ENCODE measurements around the gene VIP. TPM values are rescaled to one million over a fixed set of nuclear protein-coding genes. Genes with fewer than 3 reads are reported as not detected.
A peak's percentile ranks its signal among the peaks of the same experiment; 100 is the strongest.

VIP gene
- total RNA-seq, 1 experiment from 2014 or later, result not detected

- BruUV-seq (replicated peaks), result no TSS peak
- intact Hi-C loops (cut with micrococcal nuclease), result no loop called here
- no peaks in the 10 kb centered on the region for H3K4me1 Mint-ChIP-seq (ENCODE audit: insufficient read depth, unreplicated experiment)
- peaks cover 8% of the 10 kb centered on the region for H3K9me3 Mint-ChIP-seq (ENCODE audit: unreplicated experiment)
- DNase-seq (ENCODE audit: unreplicated experiment), result no peak
- H3K4me3 Mint-ChIP-seq (ENCODE audit: unreplicated experiment), result no peak overlapping the region
- TF ChIP-seq CTCF (IDR thresholded peaks at IDR 0.05; ENCODE audit: unreplicated experiment), result no peak
- H3K27ac Mint-ChIP-seq (ENCODE audit: low read depth, unreplicated experiment), result no peak overlapping the region
- H3K27me3 Mint-ChIP-seq (ENCODE audit: insufficient read depth, unreplicated experiment), result peaks cover 13% of the 10 kb centered on the region
- no peaks in the 10 kb centered on the region for H3K36me3 Mint-ChIP-seq (ENCODE audit: insufficient read depth, unreplicated experiment)
- ChIA-PET POLR2A (no interaction called here), CTCF (interaction anchor here (1.3 to 2.2 kb wide), 2 partner anchors 10 to 23 kb away, joined by 3 to 10 read pairs; no protein-coding TSS in a partner anchor)
Measured at GRCh38 chr6:152705327-152705726, 45.3 kb upstream of the VIP start.

GRCh38 chr6:152716322-152716721 is 34.3 kb upstream of the VIP start:
- ChIA-PET CTCF (interaction anchor here (0.6 to 1.2 kb wide), 2 partner anchors 182 to 1096 kb away, joined by 3 read pairs; no protein-coding TSS in a partner anchor), POLR2A (no interaction called here)
- no TSS peak for BruUV-seq (replicated peaks)
- no peak overlapping the region for H3K4me3 Mint-ChIP-seq (ENCODE audit: unreplicated experiment)
- no peak for DNase-seq (ENCODE audit: unreplicated experiment)
- intact Hi-C loops (cut with micrococcal nuclease), result loop anchor here (5.0 kb wide), 1 partner anchor 146 kb away; no protein-coding TSS in a partner anchor
- H3K4me1 Mint-ChIP-seq (ENCODE audit: insufficient read depth, unreplicated experiment), result peaks cover 7% of the 10 kb centered on the region
- H3K27ac Mint-ChIP-seq (ENCODE audit: low read depth, unreplicated experiment), result no peak overlapping the region
- TF ChIP-seq CTCF (IDR thresholded peaks at IDR 0.05; ENCODE audit: unreplicated experiment), result peak; percentile 23
- H3K36me3 Mint-ChIP-seq (ENCODE audit: insufficient read depth, unreplicated experiment), result no peaks in the 10 kb centered on the region
- peaks cover 8% of the 10 kb centered on the region for H3K9me3 Mint-ChIP-seq (ENCODE audit: unreplicated experiment)
- peaks cover 11% of the 10 kb centered on the region for H3K27me3 Mint-ChIP-seq (ENCODE audit: insufficient read depth, unreplicated experiment)

GRCh38 chr6:152720974-152721373 is 29.6 kb upstream of the VIP start:
- Mint-ChIP-seq H3K4me1 (ENCODE audit: insufficient read depth, unreplicated experiment) (peaks cover 7% of the 10 kb centered on the region), H3K27ac (ENCODE audit: low read depth, unreplicated experiment) (no peak overlapping the region), H3K4me3 (ENCODE audit: unreplicated experiment) (no peak overlapping the region), H3K27me3 (ENCODE audit: insufficient read depth, unreplicated experiment) (peaks cover 11% of the 10 kb centered on the region), H3K36me3 (ENCODE audit: insufficient read depth, unreplicated experiment) (no peaks in the 10 kb centered on the region), H3K9me3 (ENCODE audit: unreplicated experiment) (no peaks in the 10 kb centered on the region)
- intact Hi-C loops (cut with micrococcal nuclease), result no loop called here
- ChIA-PET POLR2A (interaction anchor here (0.6 kb wide), 1 partner anchor 12 kb away, joined by 4 read pairs; no protein-coding TSS in a partner anchor), CTCF (no interaction called here)
- TF ChIP-seq CTCF (IDR thresholded peaks at IDR 0.05; ENCODE audit: unreplicated experiment), result no peak
- peak; percentile 11 for DNase-seq (ENCODE audit: unreplicated experiment)
- no TSS peak for BruUV-seq (replicated peaks)

- POLR2A ChIA-PET, result no interaction called here
- H3K27ac Mint-ChIP-seq (ENCODE audit: low read depth, unreplicated experiment), result no peak overlapping the region
Measured at GRCh38 chr6:152721956-152722355, 28.6 kb upstream of the VIP start.

More at GRCh38 chr6:152721956-152722355, 28.6 kb upstream of the VIP start:
- Mint-ChIP-seq H3K4me3 (ENCODE audit: unreplicated experiment) (no peak overlapping the region), H3K9me3 (ENCODE audit: unreplicated experiment) (no peaks in the 10 kb centered on the region), H3K27me3 (ENCODE audit: insufficient read depth, unreplicated experiment) (peaks cover 11% of the 10 kb centered on the region), H3K36me3 (ENCODE audit: insufficient read depth, unreplicated experiment) (no peaks in the 10 kb centered on the region), H3K4me1 (ENCODE audit: insufficient read depth, unreplicated experiment) (peaks cover 7% of the 10 kb centered on the region)
- TF ChIP-seq CTCF (IDR thresholded peaks at IDR 0.05; ENCODE audit: unreplicated experiment), result no peak
- BruUV-seq (replicated peaks), result no TSS peak
- CTCF ChIA-PET, result interaction anchor here (0.7 kb wide), 1 partner anchor 138 kb away, joined by 3 read pairs; no protein-coding TSS in a partner anchor
- DNase-seq (ENCODE audit: unreplicated experiment), result no peak
- intact Hi-C loops (cut with micrococcal nuclease), result no loop called here

Data from MCF 10A (cell line).